ENCODE measurements around the gene RCBTB2.
A peak's percentile ranks its signal among the peaks of the same experiment; 100 is the strongest.

Gene RCBTB2

GRCh38 chr13:48578516-48579164 lies 45.8 kb upstream of the RCBTB2 start:
- Histone ChIP-seq H3K4me1 (ENCODE audit: control extremely low read depth in 1 of 4, control insufficient read depth in 4 of 4, insufficient read depth in 4 of 4, low read length in 3 of 4) (peaks cover 11 to 37% (median 15%) of the 10 kb centered on the region in 4 experiments), H3K27me3 (replicated peaks in 2 of 5; ENCODE audit: control insufficient read depth in 4 of 5, insufficient read depth in 5 of 5, low read length in 4 of 5) (peaks cover 0 to 18% (median 4%) of the 10 kb centered on the region in 5 experiments), H3K9me3 (ENCODE audit: control extremely low read depth in 1 of 5, control insufficient read depth in 4 of 5, insufficient read depth in 2 of 5, low read depth in 1 of 5, low read length in 4 of 5) (no peaks in the 10 kb centered on the region), H3K4me3 (ENCODE audit: control insufficient read depth in 1 of 7, extremely low read depth in 1 of 7, insufficient read depth in 4 of 7, low read depth in 2 of 7, low read length in 6 of 7) (no peak overlapping the region), H3K27ac (ENCODE audit: insufficient read depth in 1 of 2, low read depth in 1 of 2, low read length in 2 of 2, poor library complexity in 1 of 2, severe bottlenecking in 2 of 2) (no peak overlapping the region), H3K36me3 (ENCODE audit: control insufficient read depth in 4 of 4, insufficient read depth in 4 of 4, low read length in 3 of 4) (no peaks in the 10 kb centered on the region)
- CTCF ChIA-PET: interaction anchor here (0.6 to 8.2 kb wide), 21 partner anchors 9 to 564 kb away, joined by 3 to 72 read pairs (median 5); partner anchors contain the start of gene LPAR6
- POLR2A ChIA-PET: interaction anchor here (0.7 to 1.3 kb wide), 4 partner anchors 11 to 311 kb away, joined by 5 to 9 read pairs (median 6); no protein-coding TSS in a partner anchor
- DNase-seq: no peak
- WGBS (ENCODE audit: insufficient coverage): 79% methylated on average over 3 of the region's 3 CpGs

GRCh38 chr13:48576448-48577010 lies 43.6 kb upstream of the RCBTB2 start:
- POLR2A ChIA-PET: interaction anchor here (1.0 kb wide), 1 partner anchor 24 kb away, joined by 3 read pairs; no protein-coding TSS in a partner anchor
- DNase-seq: no peak
- Histone ChIP-seq H3K27ac (ENCODE audit: insufficient read depth in 1 of 2, low read depth in 1 of 2, low read length in 2 of 2, poor library complexity in 1 of 2, severe bottlenecking in 2 of 2) (no peak overlapping the region), H3K4me1 (ENCODE audit: control extremely low read depth in 1 of 4, control insufficient read depth in 4 of 4, insufficient read depth in 4 of 4, low read length in 3 of 4) (peaks cover 17 to 51% (median 21%) of the 10 kb centered on the region in 4 experiments), H3K36me3 (ENCODE audit: control insufficient read depth in 4 of 4, insufficient read depth in 4 of 4, low read length in 3 of 4) (no peaks in the 10 kb centered on the region), H3K9me3 (ENCODE audit: control extremely low read depth in 1 of 5, control insufficient read depth in 4 of 5, insufficient read depth in 2 of 5, low read depth in 1 of 5, low read length in 4 of 5) (no peaks in the 10 kb centered on the region), H3K4me3 (ENCODE audit: control insufficient read depth in 1 of 7, extremely low read depth in 1 of 7, insufficient read depth in 4 of 7, low read depth in 2 of 7, low read length in 6 of 7) (no peak overlapping the region), H3K27me3 (replicated peaks in 2 of 5; ENCODE audit: control insufficient read depth in 4 of 5, insufficient read depth in 5 of 5, low read length in 4 of 5) (peaks cover 0 to 13% (median 2%) of the 10 kb centered on the region in 5 experiments)
- 96% methylated on average over 4 of the region's 5 CpGs for WGBS (ENCODE audit: insufficient coverage)
- CTCF ChIA-PET: interaction anchor here (1.2 to 8.0 kb wide), 4 partner anchors 7 to 242 kb away, joined by 3 to 51 read pairs (median 6); partner anchors contain the start of gene RCBTB2

GRCh38 chr13:48575031-48575430 lies 42.2 kb upstream of the RCBTB2 start:
- Histone ChIP-seq H3K27me3 (replicated peaks in 2 of 5; ENCODE audit: control insufficient read depth in 4 of 5, insufficient read depth in 5 of 5, low read length in 4 of 5) (peaks cover 0 to 13% (median 2%) of the 10 kb centered on the region in 5 experiments), H3K27ac (ENCODE audit: insufficient read depth in 1 of 2, low read depth in 1 of 2, low read length in 2 of 2, poor library complexity in 1 of 2, severe bottlenecking in 2 of 2) (no peak overlapping the region), H3K9me3 (ENCODE audit: control extremely low read depth in 1 of 5, control insufficient read depth in 4 of 5, insufficient read depth in 2 of 5, low read depth in 1 of 5, low read length in 4 of 5) (no peaks in the 10 kb centered on the region), H3K4me1 (ENCODE audit: control extremely low read depth in 1 of 4, control insufficient read depth in 4 of 4, insufficient read depth in 4 of 4, low read length in 3 of 4) (peaks cover 17 to 65% (median 33%) of the 10 kb centered on the region in 4 experiments), H3K4me3 (ENCODE audit: control insufficient read depth in 1 of 7, extremely low read depth in 1 of 7, insufficient read depth in 4 of 7, low read depth in 2 of 7, low read length in 6 of 7) (no peak overlapping the region), H3K36me3 (ENCODE audit: control insufficient read depth in 4 of 4, insufficient read depth in 4 of 4, low read length in 3 of 4) (no peaks in the 10 kb centered on the region)
- POLR2A ChIA-PET: no interaction called here
- no CpG with 5 or more reads among the region's 5 CpGs for WGBS (ENCODE audit: insufficient coverage)
- no peak for DNase-seq
- CTCF ChIA-PET: interaction anchor here (1.2 to 8.0 kb wide), 4 partner anchors 6 to 241 kb away, joined by 3 to 51 read pairs (median 6); no protein-coding TSS in a partner anchor

GRCh38 chr13:48574041-48574796 lies 41.3 kb upstream of the RCBTB2 start:
- Histone ChIP-seq H3K4me1 (ENCODE audit: control extremely low read depth in 1 of 4, control insufficient read depth in 4 of 4, insufficient read depth in 4 of 4, low read length in 3 of 4) (peaks cover 12 to 64% (median 25%) of the 10 kb centered on the region in 4 experiments), H3K36me3 (ENCODE audit: control insufficient read depth in 4 of 4, insufficient read depth in 4 of 4, low read length in 3 of 4) (no peaks in the 10 kb centered on the region), H3K9me3 (ENCODE audit: control extremely low read depth in 1 of 5, control insufficient read depth in 4 of 5, insufficient read depth in 2 of 5, low read depth in 1 of 5, low read length in 4 of 5) (no peaks in the 10 kb centered on the region), H3K27ac (ENCODE audit: insufficient read depth in 1 of 2, low read depth in 1 of 2, low read length in 2 of 2, poor library complexity in 1 of 2, severe bottlenecking in 2 of 2) (no peak overlapping the region), H3K27me3 (replicated peaks in 2 of 5; ENCODE audit: control insufficient read depth in 4 of 5, insufficient read depth in 5 of 5, low read length in 4 of 5) (peaks cover 0 to 20% (median 6%) of the 10 kb centered on the region in 5 experiments), H3K4me3 (ENCODE audit: control insufficient read depth in 1 of 7, extremely low read depth in 1 of 7, insufficient read depth in 4 of 7, low read depth in 2 of 7, low read length in 6 of 7) (no peak overlapping the region)
- DNase-seq: no peak
- POLR2A ChIA-PET: no interaction called here
- 78% methylated on average over 3 of the region's 5 CpGs for whole genome bisulfite sequencing (ENCODE audit: insufficient coverage)
- CTCF ChIA-PET: interaction anchor here (0.6 to 1.9 kb wide), 4 partner anchors 24 to 283 kb away, joined by 3 to 6 read pairs (median 4); no protein-coding TSS in a partner anchor

- Histone ChIP-seq H3K27me3 (replicated peaks in 2 of 5; ENCODE audit: control insufficient read depth in 4 of 5, insufficient read depth in 5 of 5, low read length in 4 of 5) (peaks cover 0 to 28% (median 10%) of the 10 kb centered on the region in 5 experiments), H3K27ac (ENCODE audit: insufficient read depth in 1 of 2, low read depth in 1 of 2, low read length in 2 of 2, poor library complexity in 1 of 2, severe bottlenecking in 2 of 2) (no peak overlapping the region), H3K4me1 (ENCODE audit: control extremely low read depth in 1 of 4, control insufficient read depth in 4 of 4, insufficient read depth in 4 of 4, low read length in 3 of 4) (peaks cover 17 to 65% (median 18%) of the 10 kb centered on the region in 4 experiments), H3K4me3 (ENCODE audit: control insufficient read depth in 1 of 7, extremely low read depth in 1 of 7, insufficient read depth in 4 of 7, low read depth in 2 of 7, low read length in 6 of 7) (no peak overlapping the region), H3K9me3 (ENCODE audit: control extremely low read depth in 1 of 5, control insufficient read depth in 4 of 5, insufficient read depth in 2 of 5, low read depth in 1 of 5, low read length in 4 of 5) (no peaks in the 10 kb centered on the region), H3K36me3 (ENCODE audit: control insufficient read depth in 4 of 4, insufficient read depth in 4 of 4, low read length in 3 of 4) (no peaks in the 10 kb centered on the region)
- ChIA-PET POLR2A (no interaction called here), CTCF (interaction anchor here (0.6 to 1.9 kb wide), 6 partner anchors 9 to 240 kb away, joined by 3 to 7 read pairs (median 4); no protein-coding TSS in a partner anchor)
- no peak for DNase-seq
- WGBS (ENCODE audit: insufficient coverage): 88% methylated on average over 1 of the region's 7 CpGs
These were observed 40.5 kb upstream of the RCBTB2 start for GRCh38 chr13:48573213-48574007.

GRCh38 chr13:48571126-48571913 lies 38.4 kb upstream of the RCBTB2 start:
- no peaks in the 10 kb centered on the region for H3K36me3 ChIP-seq (ENCODE audit: control insufficient read depth in 4 of 4, insufficient read depth in 4 of 4, low read length in 3 of 4)
- peaks cover 18 to 70% (median 24%) of the 10 kb centered on the region in 4 experiments for H3K4me1 ChIP-seq (ENCODE audit: control extremely low read depth in 1 of 4, control insufficient read depth in 4 of 4, insufficient read depth in 4 of 4, low read length in 3 of 4)
- peak overlapping the region in 1 of 7 experiments; percentile 39 for H3K4me3 ChIP-seq (ENCODE audit: control insufficient read depth in 1 of 7, extremely low read depth in 1 of 7, insufficient read depth in 4 of 7, low read depth in 2 of 7, low read length in 6 of 7)
- no peaks in the 10 kb centered on the region for H3K9me3 ChIP-seq (ENCODE audit: control extremely low read depth in 1 of 5, control insufficient read depth in 4 of 5, insufficient read depth in 2 of 5, low read depth in 1 of 5, low read length in 4 of 5)
- no peak overlapping the region for H3K27ac ChIP-seq (ENCODE audit: insufficient read depth in 1 of 2, low read depth in 1 of 2, low read length in 2 of 2, poor library complexity in 1 of 2, severe bottlenecking in 2 of 2)
- ChIA-PET POLR2A (no interaction called here), CTCF (interaction anchor here (1.3 to 4.5 kb wide), 3 partner anchors 8 to 173 kb away, joined by 3 to 51 read pairs (median 3); no protein-coding TSS in a partner anchor)
- H3K27me3 ChIP-seq (replicated peaks in 2 of 5; ENCODE audit: control insufficient read depth in 4 of 5, insufficient read depth in 5 of 5, low read length in 4 of 5): peaks cover 0 to 25% (median 16%) of the 10 kb centered on the region in 5 experiments
- 51% methylated on average over 3 of the region's 9 CpGs for WGBS (ENCODE audit: insufficient coverage)
- peak in 2 of 3 donors; percentile 32 to 36 for DNase-seq

All from common myeloid progenitor, CD34-positive (primary cell).